ENCODE data around the gene CES3.

Gene CES3

DNA sequence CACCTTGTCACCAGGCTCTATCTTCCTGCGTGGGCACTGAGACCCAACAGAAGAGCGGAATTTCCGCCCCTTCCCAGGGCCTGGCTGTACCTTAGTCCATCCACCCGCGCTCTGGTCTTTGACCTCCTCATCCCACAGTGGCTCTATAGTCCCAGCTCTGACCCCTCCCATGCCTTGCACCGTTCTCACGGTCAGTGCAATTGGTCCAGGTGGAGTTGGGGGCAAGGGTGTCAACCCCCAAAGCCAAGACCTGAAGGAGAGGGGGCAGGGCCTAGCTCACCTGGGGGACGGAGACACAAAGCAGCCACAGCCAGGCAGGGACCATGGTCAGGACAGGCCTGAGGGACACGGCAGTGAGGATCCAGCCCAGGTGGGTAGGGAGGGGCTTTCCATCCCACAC, 43.3 kb upstream of the CES3 start:
- no peak for DNase-seq (ENCODE audit: low read depth, low spot score)
- H3K36me3 ChIP-seq (ENCODE audit: insufficient read depth, insufficient read length, low read length) = peaks cover 9% of the 10 kb centered on the region
- H3K9me3 ChIP-seq (ENCODE audit: insufficient read depth, low read length) = no peaks in the 10 kb centered on the region
- H3K9ac ChIP-seq (ENCODE audit: insufficient read length, low read depth) = no peak overlapping the region
- TF ChIP-seq YY1 (IDR thresholded peaks at IDR 0.05; ENCODE audit: insufficient read depth, insufficient read length) = no peak
- no peak for TF ChIP-seq ZNF274 (IDR thresholded peaks at IDR 0.05; ENCODE audit: low read depth, low read length)
- TF ChIP-seq SUZ12 (IDR thresholded peaks at IDR 0.05; ENCODE audit: extremely low read depth, insufficient read depth, insufficient read length) = no peak
- H3K4me3 ChIP-seq (ENCODE audit: insufficient read length, low read depth) = no peak overlapping the region
- H3K27me3 ChIP-seq (ENCODE audit: insufficient read depth, insufficient read length) = peaks cover 11% of the 10 kb centered on the region
- H3K4me1 ChIP-seq (ENCODE audit: insufficient read depth, insufficient read length) = peaks cover 18% of the 10 kb centered on the region

GRCh38 chr16:66918355-66918754, 42.7 kb upstream of the CES3 start:
- Histone ChIP-seq H3K4me3 (ENCODE audit: insufficient read length, low read depth) (no peak overlapping the region), H3K4me1 (ENCODE audit: insufficient read depth, insufficient read length) (peaks cover 18% of the 10 kb centered on the region), H3K9me3 (ENCODE audit: insufficient read depth, low read length) (no peaks in the 10 kb centered on the region), H3K36me3 (ENCODE audit: insufficient read depth, insufficient read length, low read length) (peaks cover 10% of the 10 kb centered on the region), H3K27me3 (ENCODE audit: insufficient read depth, insufficient read length) (peaks cover 16% of the 10 kb centered on the region), H3K9ac (ENCODE audit: insufficient read length, low read depth) (no peak overlapping the region)
- no peak for DNase-seq (ENCODE audit: low read depth, low spot score)
- TF ChIP-seq YY1 (IDR thresholded peaks at IDR 0.05; ENCODE audit: insufficient read depth, insufficient read length) (no peak), SUZ12 (IDR thresholded peaks at IDR 0.05; ENCODE audit: extremely low read depth, insufficient read depth, insufficient read length) (no peak), ZNF274 (IDR thresholded peaks at IDR 0.05; ENCODE audit: low read depth, low read length) (no peak)

DNA sequence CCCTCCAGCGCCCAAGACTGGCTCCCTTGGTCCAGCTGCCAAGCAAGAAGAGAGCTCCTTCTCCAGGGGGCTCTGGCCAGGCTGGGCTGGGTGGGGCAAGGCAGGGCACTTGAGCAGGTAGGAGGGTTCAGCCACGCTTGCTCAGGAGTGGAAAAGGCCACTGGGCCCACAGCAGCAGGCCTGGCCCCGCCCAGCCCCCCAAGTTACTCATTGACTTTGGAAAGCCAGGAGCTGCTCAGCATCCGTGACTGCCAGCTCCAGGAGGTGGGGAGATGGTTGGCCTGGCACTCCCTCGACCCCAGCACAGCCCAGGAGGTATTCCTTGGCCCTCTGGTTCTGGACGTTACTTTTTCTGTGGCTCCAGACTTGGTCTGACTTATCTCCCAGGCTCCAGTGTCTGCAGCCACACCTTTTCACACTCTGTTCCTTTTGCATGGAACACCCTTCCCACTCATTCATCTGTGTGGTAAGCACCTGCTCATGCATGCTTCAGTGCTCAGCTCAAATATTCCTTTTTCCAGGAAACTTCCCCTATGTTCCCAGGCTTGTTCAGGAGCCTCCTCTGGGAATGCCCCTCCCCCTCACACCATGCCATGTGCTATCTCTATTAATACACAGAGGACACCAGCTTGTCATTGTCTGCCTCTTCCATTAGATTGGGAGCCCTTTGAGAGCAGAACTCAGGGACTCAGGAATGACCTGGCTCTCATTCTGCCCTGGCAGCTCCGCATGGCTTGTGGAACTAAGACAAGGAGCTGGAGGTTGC, 42.1 kb upstream of the CES3 start, which contains the start of gene CDH16:
Gene CDH16, minus strand, starts transcription at position 83 of the 766 bp plus-strand sequence. CDS start 820 bp downstream, outside the sequence.
- Histone ChIP-seq H3K4me1 (ENCODE audit: insufficient read depth, insufficient read length) (peaks cover 20% of the 10 kb centered on the region), H3K9ac (ENCODE audit: insufficient read length, low read depth) (no peak within 1 kb of the TSS), H3K36me3 (ENCODE audit: insufficient read depth, insufficient read length, low read length) (peaks cover 16% of the 10 kb centered on the region), H3K9me3 (ENCODE audit: insufficient read depth, low read length) (no peaks in the 10 kb centered on the region), H3K4me3 (ENCODE audit: insufficient read length, low read depth) (no peak within 1 kb of the TSS), H3K27me3 (ENCODE audit: insufficient read depth, insufficient read length) (peaks cover 23% of the 10 kb centered on the region)
- no peak for DNase-seq (ENCODE audit: low read depth, low spot score)
- TF ChIP-seq SUZ12 (IDR thresholded peaks at IDR 0.05; ENCODE audit: extremely low read depth, insufficient read depth, insufficient read length) = no peak
- no peak for TF ChIP-seq ZNF274 (IDR thresholded peaks at IDR 0.05; ENCODE audit: low read depth, low read length)
- TF ChIP-seq YY1 (IDR thresholded peaks at IDR 0.05; ENCODE audit: insufficient read depth, insufficient read length) = no peak

- H3K9ac ChIP-seq (ENCODE audit: insufficient read length, low read depth) = no peak overlapping the region
- H3K36me3 ChIP-seq (ENCODE audit: insufficient read depth, insufficient read length, low read length) = peaks cover 16% of the 10 kb centered on the region
- H3K4me3 ChIP-seq (ENCODE audit: insufficient read length, low read depth) = no peak overlapping the region
- H3K27me3 ChIP-seq (ENCODE audit: insufficient read depth, insufficient read length) = peaks cover 30% of the 10 kb centered on the region
- TF ChIP-seq ZNF274 (IDR thresholded peaks at IDR 0.05; ENCODE audit: low read depth, low read length) (no peak), SUZ12 (IDR thresholded peaks at IDR 0.05; ENCODE audit: extremely low read depth, insufficient read depth, insufficient read length) (no peak), YY1 (IDR thresholded peaks at IDR 0.05; ENCODE audit: insufficient read depth, insufficient read length) (no peak)
- H3K9me3 ChIP-seq (ENCODE audit: insufficient read depth, low read length) = no peaks in the 10 kb centered on the region
- no peak for DNase-seq (ENCODE audit: low read depth, low spot score)
- peaks cover 20% of the 10 kb centered on the region for H3K4me1 ChIP-seq (ENCODE audit: insufficient read depth, insufficient read length)
Observed at GRCh38 chr16:66919569-66920298, 41.3 kb upstream of the CES3 start.

DNA sequence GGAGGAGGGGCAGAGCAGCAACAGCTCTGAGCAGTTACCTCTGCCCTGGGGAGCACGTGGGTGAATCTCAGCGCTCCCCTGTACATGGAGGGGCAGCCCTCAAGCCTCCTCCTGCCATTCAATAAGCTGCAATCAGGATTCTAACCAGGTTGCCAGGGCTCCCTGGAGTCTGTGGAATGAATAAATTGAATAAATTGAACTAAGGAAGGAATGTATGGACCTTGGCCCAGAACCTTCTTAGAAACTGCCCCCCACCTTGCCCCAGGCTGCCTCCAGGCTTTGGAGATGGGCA, 40.8 kb upstream of the CES3 start:
- no peaks in the 10 kb centered on the region for H3K9me3 ChIP-seq (ENCODE audit: insufficient read depth, low read length)
- peaks cover 34% of the 10 kb centered on the region for H3K27me3 ChIP-seq (ENCODE audit: insufficient read depth, insufficient read length)
- peaks cover 16% of the 10 kb centered on the region for H3K36me3 ChIP-seq (ENCODE audit: insufficient read depth, insufficient read length, low read length)
- H3K9ac ChIP-seq (ENCODE audit: insufficient read length, low read depth) = no peak overlapping the region
- H3K4me3 ChIP-seq (ENCODE audit: insufficient read length, low read depth) = no peak overlapping the region
- no peak for DNase-seq (ENCODE audit: low read depth, low spot score)
- H3K4me1 ChIP-seq (ENCODE audit: insufficient read depth, insufficient read length) = peaks cover 20% of the 10 kb centered on the region
- TF ChIP-seq SUZ12 (IDR thresholded peaks at IDR 0.05; ENCODE audit: extremely low read depth, insufficient read depth, insufficient read length) = no peak

GRCh38 chr16:66920924-66921680, 40.0 kb upstream of the CES3 start:
- no peak for TF ChIP-seq SUZ12 (IDR thresholded peaks at IDR 0.05; ENCODE audit: extremely low read depth, insufficient read depth, insufficient read length)
- TF ChIP-seq ZNF274 (IDR thresholded peaks at IDR 0.05; ENCODE audit: low read depth, low read length) = no peak
- TF ChIP-seq YY1 (IDR thresholded peaks at IDR 0.05; ENCODE audit: insufficient read depth, insufficient read length) = no peak
- H3K27me3 ChIP-seq (ENCODE audit: insufficient read depth, insufficient read length) = peaks cover 38% of the 10 kb centered on the region
- H3K9ac ChIP-seq (ENCODE audit: insufficient read length, low read depth) = no peak overlapping the region
- H3K4me3 ChIP-seq (ENCODE audit: insufficient read length, low read depth) = no peak overlapping the region
- no peak for DNase-seq (ENCODE audit: low read depth, low spot score)
- H3K36me3 ChIP-seq (ENCODE audit: insufficient read depth, insufficient read length, low read length) = peaks cover 16% of the 10 kb centered on the region
- H3K4me1 ChIP-seq (ENCODE audit: insufficient read depth, insufficient read length) = peaks cover 20% of the 10 kb centered on the region
- H3K9me3 ChIP-seq (ENCODE audit: insufficient read depth, low read length) = no peaks in the 10 kb centered on the region
